B cell (primary cell): ENCODE data around the gene ZNF385A. TPM values are rescaled to one million over a fixed set of nuclear protein-coding genes. Genes with fewer than 3 reads are reported as not detected.

ENCODE experiments used
- ATAC-seq: fragments of 200-7000 bp; cut with Tn5 transposase; one replicate; pipeline ENCODE4 v1.10.0; 2021; ENCODE audit warnings: low read depth, mild to moderate bottlenecking, moderate number of reproducible peaks, moderate library complexity
- CTCF ChIA-PET: fragments of 350-600 bp; sonication (Branson Sonifier 250); formaldehyde crosslinking; loops from one replicate; lab custom pipeline; 2021; ENCODE audit warnings: antibody characterized with exemption, inconsistent platforms; lab: Charles Lee
- POLR2A ChIA-PET: fragments of 350-600 bp; sonication (Branson Sonifier 250); formaldehyde crosslinking; loops from one replicate; lab custom pipeline; 2021; ENCODE audit warnings: antibody characterized with exemption; lab: Charles Lee
- DNase-seq: peaks from one replicate; pipeline ENCODE4 v3.0.0; 2013
- H2AFZ ChIP-seq: 2 replicates; pipeline ENCODE4 v1.6.1; 2012; ENCODE audit warnings: mild to moderate bottlenecking, low read depth, low read length; ENCODE audit not compliant: insufficient read depth, poor library complexity, severe bottlenecking
- H3K27ac ChIP-seq, 2 donors: 1 replicate in 1 of 2; 2 replicates in 1 of 2; pipeline ENCODE4 v1.5.1; 2012 to 2013; ENCODE audit warnings: low read length in 2 of 2, mild to moderate bottlenecking in 2 of 2, moderate library complexity in 1 of 2
- H3K27me3 ChIP-seq, 4 experiments: fragments of 200-600 bp in 1 of 4; sonication (generic) in 1 of 4; replicated peaks in 1 of 4; 1 replicate in 2 of 4; 2 replicates in 2 of 4; pipeline versions ENCODE4 v1.6.1 to v1.7.0; 2013 to 2016; ENCODE audit warnings: low read length in 3 of 4, mild to moderate bottlenecking in 2 of 4, mixed read lengths in 1 of 4, moderate library complexity in 1 of 4; ENCODE audit not compliant: insufficient read depth in 4 of 4, control insufficient read depth in 3 of 4; ENCODE audit errors: control extremely low read depth in 1 of 4
- H3K36me3 ChIP-seq, 2 experiments: replicated peaks in 1 of 2; 1 replicate in 1 of 2; 2 replicates in 1 of 2; pipeline versions ENCODE4 v1.6.1 to v1.7.1; 2013; ENCODE audit warnings: low read length in 1 of 2; ENCODE audit not compliant: insufficient read depth in 2 of 2, control insufficient read depth in 1 of 2; ENCODE audit errors: control extremely low read depth in 1 of 2, extremely low read depth in 1 of 2
- H3K4me1 ChIP-seq, 2 donors: fragments of 200-600 bp in 1 of 2; sonication (generic) in 1 of 2; 1 replicate in 1 of 2; 2 replicates in 1 of 2; pipeline versions ENCODE4 v1.5.1 to v1.6.1; 2013 to 2017; ENCODE audit warnings: low read length in 2 of 2; ENCODE audit not compliant: control insufficient read depth in 2 of 2, insufficient read depth in 2 of 2
- H3K4me2 ChIP-seq: replicated peaks from 2 replicates; pipeline ENCODE3; 2012; ENCODE audit warnings: mild to moderate bottlenecking, low read depth, low read length; ENCODE audit not compliant: poor library complexity, severe bottlenecking
- H3K4me3 ChIP-seq, 5 experiments: fragments of 200-600 bp in 1 of 5; sonication (generic) in 1 of 5; 1 replicate in 3 of 5; 2 replicates in 2 of 5; pipeline versions ENCODE4 v1.5.1 to v1.7.0; 2011 to 2016; ENCODE audit warnings: low read length in 4 of 5, mild to moderate bottlenecking in 4 of 5, low read depth in 2 of 5, control low read depth in 1 of 5, moderate library complexity in 1 of 5; ENCODE audit not compliant: insufficient read depth in 1 of 5; ENCODE audit errors: control extremely low read depth in 1 of 5, extremely low read depth in 1 of 5
- H3K79me2 ChIP-seq: fragments of 200-600 bp; sonication (generic); one replicate; pipeline ENCODE4 v1.6.0; 2016; ENCODE audit warnings: low read length; ENCODE audit not compliant: control insufficient read depth, insufficient read depth
- H3K9ac ChIP-seq: fragments of 200-600 bp; sonication (generic); 2 replicates; pipeline ENCODE4 v1.6.1; 2017; ENCODE audit warnings: mild to moderate bottlenecking, low read length, moderate library complexity
- H3K9me3 ChIP-seq, 3 donors: one replicate each; pipeline versions ENCODE4 v1.6.1 to v1.7.1; 2013; ENCODE audit warnings: low read length in 2 of 3; ENCODE audit not compliant: control insufficient read depth in 2 of 3, insufficient read depth in 1 of 3; ENCODE audit errors: control extremely low read depth in 1 of 3
- H4K20me1 ChIP-seq: 2 replicates; pipeline ENCODE4 v1.6.0; 2012; ENCODE audit warnings: mild to moderate bottlenecking, low read length; ENCODE audit not compliant: insufficient read depth, control insufficient read depth, poor library complexity, severe bottlenecking
- H3K27ac Mint-ChIP-seq: one replicate; pipeline ENCODE4 v1.8.0; 2021; ENCODE audit warnings: mixed read lengths
- H3K27me3 Mint-ChIP-seq: one replicate; pipeline ENCODE4 v1.8.0; 2021; ENCODE audit warnings: mixed read lengths
- H3K4me1 Mint-ChIP-seq: one replicate; pipeline ENCODE4 v1.8.0; 2021; ENCODE audit warnings: mixed read lengths
- H3K4me3 Mint-ChIP-seq: one replicate; pipeline ENCODE4 v1.8.0; 2021; ENCODE audit warnings: mixed read lengths
- H3K9me3 Mint-ChIP-seq: one replicate; pipeline ENCODE4 v1.8.0; 2022; ENCODE audit warnings: mixed read lengths; ENCODE audit not compliant: insufficient read depth
- EZH2 ChIP-seq: IDR thresholded peaks from 2 replicates; pipeline ENCODE4 v1.6.1; 2012; ENCODE audit warnings: borderline replicate concordance, low read depth, mild to moderate bottlenecking, moderate library complexity, low read length; ENCODE audit not compliant: insufficient read depth, poor library complexity, severe bottlenecking
- WGBS: methylation state at CpG from one replicate; pipeline ENCODE4 v1.1.5; 2013; ENCODE audit warnings: missing lambda C conversion rate; ENCODE audit not compliant: insufficient coverage; 5-methylcytosine and 5-hydroxymethylcytosine counted together
- intact Hi-C: fragments of 100-400 bp; cut with micrococcal nuclease; formaldehyde crosslinking; loops from one replicate; pipeline ENCODE4 v1.10.0; 2022
- polyA plus RNA-seq: library from polyadenylated mRNA; depleted of rRNA; stranded (reverse); fragments of >200 nt; gene quantifications from 2 replicates; pipeline ENCODE4 v1.2.3, GENCODE V29; 2012
- total RNA-seq, 2 donors: library from RNA; stranded (reverse); fragments of 120-200 nt in 1 of 2; gene quantifications; 1 replicate in 1 of 2; 2 replicates in 1 of 2; pipeline versions ENCODE4 v1.2.3 to v1.2.4, GENCODE V29; 2013 to 2022
- TF ChIP-seq, protein P1 (sequence below): fragments of 200-600 bp; IDR thresholded peaks from one replicate; pipeline ENCODE4 v1.8.0; 2022; ENCODE audit warnings: antibody characterized with exemption, mild to moderate bottlenecking

Gene ZNF385A
- total and polyA plus RNA-seq, 2 donors (not counting 1 experiment from before 2014, with no cell fraction given): 4.9 to 5.1 TPM

DNA sequence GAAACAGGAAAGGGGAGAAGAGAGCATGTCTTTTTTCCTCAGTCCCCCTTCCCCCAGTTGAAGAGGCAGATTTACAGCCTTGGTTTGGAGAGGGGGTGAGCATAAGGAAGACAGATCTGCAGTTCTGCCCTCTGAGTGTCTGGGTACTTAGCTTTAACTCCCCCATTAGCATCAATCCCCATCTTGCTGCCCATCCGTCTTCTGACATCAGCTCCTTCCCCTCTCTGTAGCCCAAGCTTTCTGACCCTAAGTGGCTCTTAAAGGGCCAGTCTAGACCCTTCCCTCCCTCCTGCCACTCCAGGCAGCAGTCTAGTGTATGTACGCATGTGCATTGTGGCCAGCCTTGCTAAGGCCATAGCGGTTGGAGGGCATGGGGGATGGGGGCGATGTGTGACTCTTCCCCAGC lies 27.6 kb downstream of the ZNF385A start:
- no peak for ATAC-seq
- Histone ChIP-seq H3K9me3 (no peaks in the 10 kb centered on the region), H3K27ac (no peak overlapping the region), H3K9ac (no peak overlapping the region), H3K27me3 (no peaks in the 10 kb centered on the region), H2AFZ (no peak overlapping the region), H3K4me2 (no peak overlapping the region), H3K79me2 (no peaks in the 10 kb centered on the region), H3K4me3 (no peak overlapping the region), H3K4me1 (peaks cover 12 to 18% of the 10 kb centered on the region in 2 donors), H3K36me3 (no peaks in the 10 kb centered on the region), H4K20me1 (no peaks in the 10 kb centered on the region)
- ChIA-PET CTCF (interaction anchor here (0.8 to 7.8 kb wide), 7 partner anchors 12 to 149 kb away, joined by 3 to 42 read pairs (median 8); partner anchors contain the start of gene COPZ1), POLR2A (interaction anchor here (1.4 kb wide), 1 partner anchor 32 kb away, joined by 11 read pairs; the partner anchor contains the start of gene COPZ1)
- TF ChIP-seq EZH2: no peak
- TF ChIP-seq, protein P1, sequence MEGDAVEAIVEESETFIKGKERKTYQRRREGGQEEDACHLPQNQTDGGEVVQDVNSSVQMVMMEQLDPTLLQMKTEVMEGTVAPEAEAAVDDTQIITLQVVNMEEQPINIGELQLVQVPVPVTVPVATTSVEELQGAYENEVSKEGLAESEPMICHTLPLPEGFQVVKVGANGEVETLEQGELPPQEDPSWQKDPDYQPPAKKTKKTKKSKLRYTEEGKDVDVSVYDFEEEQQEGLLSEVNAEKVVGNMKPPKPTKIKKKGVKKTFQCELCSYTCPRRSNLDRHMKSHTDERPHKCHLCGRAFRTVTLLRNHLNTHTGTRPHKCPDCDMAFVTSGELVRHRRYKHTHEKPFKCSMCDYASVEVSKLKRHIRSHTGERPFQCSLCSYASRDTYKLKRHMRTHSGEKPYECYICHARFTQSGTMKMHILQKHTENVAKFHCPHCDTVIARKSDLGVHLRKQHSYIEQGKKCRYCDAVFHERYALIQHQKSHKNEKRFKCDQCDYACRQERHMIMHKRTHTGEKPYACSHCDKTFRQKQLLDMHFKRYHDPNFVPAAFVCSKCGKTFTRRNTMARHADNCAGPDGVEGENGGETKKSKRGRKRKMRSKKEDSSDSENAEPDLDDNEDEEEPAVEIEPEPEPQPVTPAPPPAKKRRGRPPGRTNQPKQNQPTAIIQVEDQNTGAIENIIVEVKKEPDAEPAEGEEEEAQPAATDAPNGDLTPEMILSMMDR: no peak
- Mint-ChIP-seq H3K27me3 (no peaks in the 10 kb centered on the region), H3K4me3 (no peak overlapping the region), H3K4me1 (peaks cover 9% of the 10 kb centered on the region), H3K27ac (no peak overlapping the region), H3K9me3 (no peaks in the 10 kb centered on the region)
- intact Hi-C loops: no loop called here
- DNase-seq: no peak
- WGBS: 91% methylated on average over 3 of the region's 4 CpGs

DNA sequence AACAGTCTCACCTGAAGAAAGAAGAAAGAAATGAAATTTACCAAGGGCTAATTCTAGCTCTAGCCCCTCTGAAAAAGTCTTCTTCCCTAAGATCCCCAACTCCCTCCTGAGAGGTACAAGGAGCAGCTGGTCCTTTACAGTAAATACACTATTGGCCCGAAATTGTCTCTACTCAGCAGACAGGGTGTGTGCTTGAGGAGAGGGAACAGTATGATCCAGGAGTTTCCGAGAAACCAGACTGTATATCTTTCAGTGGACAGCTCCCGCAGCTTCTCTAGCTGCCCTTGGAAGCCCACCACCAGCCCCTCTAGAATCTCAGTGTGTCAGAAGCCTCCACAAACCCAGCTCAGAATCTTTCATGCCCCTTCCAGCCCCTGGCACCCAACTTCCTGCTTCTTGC lies 28.3 kb downstream of the ZNF385A start:
- Histone ChIP-seq H3K27ac (no peak overlapping the region), H4K20me1 (no peaks in the 10 kb centered on the region), H3K36me3 (no peaks in the 10 kb centered on the region), H3K9me3 (no peaks in the 10 kb centered on the region), H3K4me2 (no peak overlapping the region), H3K9ac (no peak overlapping the region), H3K79me2 (no peaks in the 10 kb centered on the region), H3K4me3 (no peak overlapping the region), H3K27me3 (no peaks in the 10 kb centered on the region), H3K4me1 (peaks cover 16 to 21% of the 10 kb centered on the region in 2 donors), H2AFZ (no peak overlapping the region)
- CTCF ChIA-PET: interaction anchor here (0.8 to 7.8 kb wide), 6 partner anchors 12 to 149 kb away, joined by 3 to 42 read pairs (median 6); partner anchors contain the start of gene COPZ1
- ATAC-seq (no peak), DNase-seq (no peak)
- no peaks in the 10 kb centered on the region for H3K27me3 Mint-ChIP-seq
- peaks cover 15% of the 10 kb centered on the region for H3K4me1 Mint-ChIP-seq
- TF ChIP-seq, protein P1: no peak
- no peak for TF ChIP-seq EZH2
- H3K9me3 Mint-ChIP-seq: no peaks in the 10 kb centered on the region
- WGBS: 100% methylated on average over 2 of the region's 3 CpGs
- intact Hi-C loops: no loop called here
- no peak overlapping the region for H3K27ac Mint-ChIP-seq
- no peak overlapping the region for H3K4me3 Mint-ChIP-seq
- POLR2A ChIA-PET: interaction anchor here (1.4 kb wide), 1 partner anchor 31 kb away, joined by 11 read pairs; the partner anchor contains the start of gene COPZ1
